ENCODE results near the gene BUD31. TPM values are rescaled to one million over a fixed set of nuclear protein-coding genes. Genes with fewer than 3 reads are reported as not detected.

BUD31 gene
- total RNA-seq (2022) = 199 and 220 TPM in 2 replicates
- Bru-seq, nascent RNA = percentile 92 among the genes with signal in this experiment
- BruChase-seq, experiment 1, labeled RNA remaining after a 2-hour chase = percentile 89 among the genes with signal in this experiment
- BruChase-seq, experiment 2, labeled RNA remaining after a 6-hour chase = percentile 94 among the genes with signal in this experiment
- long read RNA-seq, transcript BUD31-201 (6 exons, 1,035 nt) = minor isoform, 75 of 333 reads
- long read RNA-seq, transcript BUD31-202 (6 exons, 1,139 nt) = major isoform, 205 of 333 reads
- long read RNA-seq, partial matches to known transcripts = 10 of 333 reads
- long read RNA-seq, other reads (novel, unspliced or antisense) = 43 of 333 reads

- CTCF ChIA-PET = interaction anchor here (0.5 to 1.9 kb wide), 3 partner anchors 12 to 46 kb away, joined by 3 to 5 read pairs (median 3); no protein-coding TSS in a partner anchor
- peaks cover 22% of the 10 kb centered on the region for H3K4me1 Mint-ChIP-seq (ENCODE audit: low read depth, unreplicated experiment)
- Histone ChIP-seq H3K27me3 (replicated peaks; ENCODE audit: control insufficient read depth, insufficient read depth, low read length) (no peaks in the 10 kb centered on the region), H3K4me1 (peaks cover 9% of the 10 kb centered on the region), H3K4me3 (ENCODE audit: low read depth, low read length) (peak within 1 kb of the TSS; percentile 94), H3K36me3 (ENCODE audit: control insufficient read depth, insufficient read depth, low read length) (peaks cover 10% of the 10 kb centered on the region), H3K9me3 (no peaks in the 10 kb centered on the region)
- peak within 1 kb of the TSS; percentile 91 for H3K4me3 Mint-ChIP-seq (ENCODE audit: unreplicated experiment)
- H3K27me3 Mint-ChIP-seq (ENCODE audit: insufficient read depth, unreplicated experiment) = no peaks in the 10 kb centered on the region
- H3K27ac Mint-ChIP-seq (ENCODE audit: unreplicated experiment) = peak within 1 kb of the TSS; percentile 92
- intact Hi-C loops (cut with micrococcal nuclease; ENCODE audit: unreplicated experiment) = loop anchor here (2.0 kb wide), 2 partner anchors 24 to 36 kb away; no protein-coding TSS in a partner anchor
- no peaks in the 10 kb centered on the region for H3K9me3 Mint-ChIP-seq (ENCODE audit: unreplicated experiment)
- no TSS peak for BruUV-seq (replicated peaks)
- peaks cover 78% of the 10 kb centered on the region for H3K36me3 Mint-ChIP-seq (ENCODE audit: insufficient read depth, unreplicated experiment)
- POLR2A ChIA-PET = interaction anchor here (0.6 to 1.9 kb wide), 13 partner anchors 9 to 285 kb away, joined by 3 to 17 read pairs (median 4); partner anchors contain the start of genes CPSF4, PTCD1 and ZSCAN25
- no peak for TF ChIP-seq CTCF (IDR thresholded peaks at IDR 0.05; ENCODE audit: insufficient read depth in 1 of 2, low read depth in 1 of 2, low read length in 1 of 2, severe bottlenecking in 1 of 2, unreplicated experiment in 1 of 2)
- peak; percentile 94 for DNase-seq
These were observed at the start of gene BUD31, which contains the start of gene PDAP1 for GRCh38 chr7:99408379-99409191. Gene BUD31 (plus strand): TSS chr7:99408969. CDS start chr7:99411093, 2,124 bp downstream. Gene PDAP1 (minus strand): TSS chr7:99408597. CDS start chr7:99408548, 49 bp downstream.

DNA sequence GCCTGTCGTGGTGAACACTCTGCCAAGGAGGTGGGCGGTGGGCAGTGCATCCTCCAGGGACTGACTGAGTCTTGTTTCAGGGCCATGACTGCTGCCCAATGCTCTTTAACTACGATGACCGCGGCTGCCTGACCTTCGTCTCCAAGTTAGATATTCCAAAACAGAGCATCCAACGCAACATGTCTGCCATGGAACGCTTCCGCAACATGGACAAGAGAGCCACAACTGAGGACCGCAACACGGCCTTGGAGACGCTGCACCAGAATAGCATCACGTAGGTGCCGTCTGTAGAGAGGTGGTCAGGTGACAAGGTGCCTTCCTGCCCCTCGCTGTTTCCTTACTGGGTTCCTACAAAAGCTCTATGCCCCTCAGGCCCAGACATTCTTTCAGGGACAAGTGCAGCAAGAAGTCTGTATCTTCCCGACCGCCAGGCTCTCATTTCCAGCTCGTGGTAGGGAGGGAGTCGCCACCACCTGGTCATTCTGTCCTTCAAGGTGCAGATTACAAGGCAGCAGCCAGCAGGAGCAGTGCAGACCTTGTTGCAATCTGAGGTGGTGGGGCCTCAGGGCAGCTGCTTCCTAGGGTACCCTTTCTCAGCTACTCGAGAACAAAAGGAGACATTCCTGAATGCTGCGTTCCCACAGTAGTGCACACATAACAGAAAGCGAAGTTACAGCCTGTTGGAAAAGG lies 49.2 kb upstream of the BUD31 start:
- intact Hi-C loops (cut with micrococcal nuclease; ENCODE audit: unreplicated experiment) = no loop called here
- H3K4me3 ChIP-seq (ENCODE audit: low read depth, low read length) = no peak overlapping the region
- no peaks in the 10 kb centered on the region for H3K9me3 ChIP-seq
- ChIA-PET CTCF (interaction anchor here (0.7 kb wide), 1 partner anchor 1339 kb away, joined by 4 read pairs; no protein-coding TSS in a partner anchor), POLR2A (no interaction called here)
- no peaks in the 10 kb centered on the region for H3K4me1 ChIP-seq
- Mint-ChIP-seq H3K9me3 (ENCODE audit: unreplicated experiment) (no peaks in the 10 kb centered on the region), H3K36me3 (ENCODE audit: insufficient read depth, unreplicated experiment) (peaks cover 92% of the 10 kb centered on the region), H3K27ac (ENCODE audit: unreplicated experiment) (no peak overlapping the region), H3K4me3 (ENCODE audit: unreplicated experiment) (no peak overlapping the region), H3K27me3 (ENCODE audit: insufficient read depth, unreplicated experiment) (no peaks in the 10 kb centered on the region), H3K4me1 (ENCODE audit: low read depth, unreplicated experiment) (no peaks in the 10 kb centered on the region)
- DNase-seq = peak; percentile 31 to 51
- no peaks in the 10 kb centered on the region for H3K27me3 ChIP-seq (replicated peaks; ENCODE audit: control insufficient read depth, insufficient read depth, low read length)
- BruUV-seq (replicated peaks) = no TSS peak
- H3K36me3 ChIP-seq (ENCODE audit: control insufficient read depth, insufficient read depth, low read length) = peaks cover 5% of the 10 kb centered on the region; the same call in 1 of the 2 replicates
- peak in 1 of 2 experiments; percentile 18 for TF ChIP-seq CTCF (IDR thresholded peaks at IDR 0.05; ENCODE audit: insufficient read depth in 1 of 2, low read depth in 1 of 2, low read length in 1 of 2, severe bottlenecking in 1 of 2, unreplicated experiment in 1 of 2)
